Lung (tissue), 12 donors: ENCODE measurements around the gene GPX7. TPM values are rescaled to one million over a fixed set of nuclear protein-coding genes. Genes with fewer than 3 reads are reported as not detected.

ENCODE experiments used
- ATAC-seq: fragments of 200-7000 bp; cut with Tn5 transposase; one replicate; pipeline ENCODE4 v1.9.1; 2020; ENCODE audit warnings: moderate number of reproducible peaks; ENCODE audit not compliant: insufficient read depth, low FRiP score
- DNase-seq, 3 donors: peaks; one replicate each; pipeline ENCODE4 v3.0.0-alpha.2; 2013 to 2017
- H3K27ac ChIP-seq, 2 donors: one replicate each; pipeline ENCODE4 v1.5.1; 2013; ENCODE audit warnings: mild to moderate bottlenecking in 2 of 2, moderate library complexity in 2 of 2, control low read depth in 1 of 2, inconsistent platforms in 1 of 2, low read depth in 1 of 2, low read length in 1 of 2
- H3K27me3 ChIP-seq, 3 donors: one replicate each; pipeline ENCODE4 v1.5.1; 2013; ENCODE audit warnings: low read length in 2 of 3; ENCODE audit not compliant: control insufficient read depth in 3 of 3, insufficient read depth in 3 of 3
- H3K36me3 ChIP-seq, 4 donors: one replicate each; pipeline ENCODE4 v1.5.1; 2013; ENCODE audit warnings: low read length in 4 of 4, mild to moderate bottlenecking in 1 of 4, moderate library complexity in 1 of 4; ENCODE audit not compliant: control insufficient read depth in 4 of 4, insufficient read depth in 4 of 4
- H3K4me1 ChIP-seq, 5 donors: one replicate each; pipeline ENCODE4 v1.5.1; 2013; ENCODE audit warnings: low read length in 5 of 5, mild to moderate bottlenecking in 2 of 5, moderate library complexity in 1 of 5; ENCODE audit not compliant: control insufficient read depth in 5 of 5, insufficient read depth in 5 of 5
- H3K4me3 ChIP-seq: one replicate; pipeline ENCODE4 v1.5.1; 2013; ENCODE audit warnings: mild to moderate bottlenecking, control low read depth, moderate library complexity
- H3K9ac ChIP-seq, 2 donors: one replicate each; pipeline ENCODE4 v1.5.1; 2013; ENCODE audit warnings: low read length in 2 of 2, control low read depth in 1 of 2; ENCODE audit not compliant: insufficient read depth in 1 of 2
- H3K9me3 ChIP-seq, 4 donors: one replicate each; pipeline ENCODE4 v1.5.1; 2013; ENCODE audit warnings: low read length in 3 of 4, mild to moderate bottlenecking in 1 of 4, moderate library complexity in 1 of 4; ENCODE audit not compliant: control insufficient read depth in 4 of 4, insufficient read depth in 3 of 4
- CTCF ChIP-seq: IDR thresholded peaks from 2 replicates; pipeline ENCODE4 v1.5.1; 2012; ENCODE audit warnings: mild to moderate bottlenecking; ENCODE audit errors: control extremely low read depth, extremely low read depth
- WGBS, 2 donors: extraction: QIAGEN DNeasy Blood & Tissue Kit; methylation state at CpG; one replicate each; pipeline ENCODE4 v1.1.7; 2013; 5-methylcytosine and 5-hydroxymethylcytosine counted together
- polyA plus RNA-seq, 2 donors: library from polyadenylated mRNA; stranded (reverse); fragments of 200-250 nt; gene quantifications; one replicate each; pipeline ENCODE4 v1.2.1, GENCODE V29; 2013
- total RNA-seq, 2 donors: library from RNA; depleted of rRNA in 1 of 2; stranded (reverse); fragments of >200 nt in 1 of 2; gene quantifications; one replicate each; pipeline ENCODE4 v1.2.1, GENCODE V29; 2014 to 2021
- donor health status: control.
- donor health status: control.
- donor health status: Bipolar disorder and iron deficiency.
- donor health status: healthy.
- donor health status: DM: yes; HTN: yes; CAD: no.

The GPX7 gene
- total and polyA plus RNA-seq, 4 donors: 7.3 to 61.4 (median 12.1) TPM

GRCh38 chr1:52602856-52603600 lies 857 bp downstream of the GPX7 start:
- H3K4me3 ChIP-seq: peak overlapping the region; percentile 69
- H3K36me3 ChIP-seq: peaks cover 0 to 18% (median 14%) of the 10 kb centered on the region in 4 donors
- 37 to 45% methylated on average over 21 of the region's 21 CpGs for WGBS, 2 donors
- peaks cover 0 to 30% (median 13%) of the 10 kb centered on the region in 5 donors for H3K4me1 ChIP-seq
- DNase-seq: peak; percentile 73 to 79 (median 78)
- no peaks in the 10 kb centered on the region for H3K9me3 ChIP-seq
- no peak for ATAC-seq
- H3K9ac ChIP-seq: peak overlapping the region; percentile 79 to 88
- peak overlapping the region; percentile 80 to 91 for H3K27ac ChIP-seq
- no peaks in the 10 kb centered on the region for H3K27me3 ChIP-seq
- TF ChIP-seq CTCF: no peak

GRCh38 chr1:52603630-52604029 lies 1.5 kb downstream of the GPX7 start:
- no peaks in the 10 kb centered on the region for H3K27me3 ChIP-seq
- H3K36me3 ChIP-seq: peaks cover 0 to 18% (median 17%) of the 10 kb centered on the region in 4 donors
- H3K27ac ChIP-seq: peak overlapping the region in 1 of 2 donors; percentile 91
- 81 to 90% methylated on average over 6 of the region's 6 CpGs for WGBS, 2 donors
- H3K9ac ChIP-seq: no peak overlapping the region
- TF ChIP-seq CTCF: no peak
- peaks cover 0 to 30% (median 13%) of the 10 kb centered on the region in 5 donors for H3K4me1 ChIP-seq
- ATAC-seq: no peak
- no peaks in the 10 kb centered on the region for H3K9me3 ChIP-seq
- H3K4me3 ChIP-seq: no peak overlapping the region
- DNase-seq: no peak

GRCh38 chr1:52604063-52604770 lies 2.0 kb downstream of the GPX7 start:
- DNase-seq (no peak), ATAC-seq (no peak)
- Histone ChIP-seq H3K27ac (peak overlapping the region in 1 of 2 donors; percentile 91), H3K9ac (peak overlapping the region in 1 of 2 donors; percentile 2), H3K4me3 (no peak overlapping the region), H3K36me3 (peaks cover 0 to 20% (median 17%) of the 10 kb centered on the region in 4 donors), H3K9me3 (no peaks in the 10 kb centered on the region), H3K27me3 (no peaks in the 10 kb centered on the region), H3K4me1 (peaks cover 0 to 30% (median 13%) of the 10 kb centered on the region in 5 donors)
- WGBS, 2 donors: 58 to 71% methylated on average over 3 of the region's 3 CpGs
- no peak for TF ChIP-seq CTCF
